HG03378 (cell line): ENCODE data around the gene DHX34.
"Not testable (repeated sequence)": the region's sequence is repeated elsewhere in the genome, so short reads cannot be mapped to it uniquely, and the experiment has no call there.

Experiments used
- ATAC-seq: cut with Tn5 transposase; IDR thresholded peaks from one replicate; pipeline ENCODE4 v1.9.1; 2021; ENCODE audit warnings: mild to moderate bottlenecking, moderate library complexity; ENCODE audit not compliant: unreplicated experiment

The DHX34 gene

GRCh38 chr19:47323872-47324271 is 25.2 kb upstream of the DHX34 start:
- no peak for ATAC-seq

- ATAC-seq = no peak
Observed at GRCh38 chr19:47324502-47324901, 24.6 kb upstream of the DHX34 start.

GRCh38 chr19:47330466-47330869 is 18.6 kb upstream of the DHX34 start:
- no peak for ATAC-seq

- ATAC-seq = no peak
Observed at GRCh38 chr19:47331490-47331889, 17.6 kb upstream of the DHX34 start.

DNA sequence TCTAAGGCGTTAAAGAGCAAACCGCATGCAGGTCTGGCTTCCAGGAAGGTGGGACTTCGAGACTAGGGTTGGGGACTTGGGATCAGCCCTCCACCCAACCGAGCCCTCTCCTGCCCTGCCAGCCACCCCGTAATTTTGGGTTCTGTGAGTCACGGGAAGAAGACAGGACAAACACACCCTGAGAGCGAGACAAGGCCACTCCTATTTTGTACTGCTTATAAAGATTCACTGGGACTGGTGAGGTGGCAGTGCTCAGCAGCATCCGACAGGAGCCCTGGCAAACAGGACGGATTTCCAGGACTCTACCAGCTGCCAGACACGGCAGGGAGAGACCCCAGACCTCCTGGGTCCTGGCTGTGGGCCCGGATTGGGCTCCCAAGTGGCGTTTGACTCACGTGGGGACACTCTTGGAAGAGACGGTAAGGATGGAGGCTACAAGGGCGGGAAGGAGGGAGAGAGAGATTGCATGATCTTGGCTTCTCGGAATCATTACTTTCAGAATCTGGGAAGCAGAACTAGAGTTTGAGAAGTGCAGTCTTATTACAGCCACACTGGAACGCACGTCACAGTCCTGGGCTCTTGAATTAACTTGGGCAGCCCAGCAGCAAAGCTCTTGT is 17.1 kb upstream of the DHX34 start, which contains the start of gene C5AR2:
TSS of gene C5AR2 (plus strand) at position 245 of the 617 bp plus-strand sequence. CDS start 8,625 bp downstream, outside the sequence.
- ATAC-seq = no peak

GRCh38 chr19:47336765-47337718 is 12.1 kb upstream of the DHX34 start:
- ATAC-seq = not testable (repeated sequence)

- ATAC-seq = no peak
Observed at GRCh38 chr19:47339196-47339880, 9.8 kb upstream of the DHX34 start.

GRCh38 chr19:47340477-47341208 is 8.5 kb upstream of the DHX34 start:
- ATAC-seq = no peak

GRCh38 chr19:47341734-47342133 is 7.4 kb upstream of the DHX34 start:
- no peak for ATAC-seq

DNA sequence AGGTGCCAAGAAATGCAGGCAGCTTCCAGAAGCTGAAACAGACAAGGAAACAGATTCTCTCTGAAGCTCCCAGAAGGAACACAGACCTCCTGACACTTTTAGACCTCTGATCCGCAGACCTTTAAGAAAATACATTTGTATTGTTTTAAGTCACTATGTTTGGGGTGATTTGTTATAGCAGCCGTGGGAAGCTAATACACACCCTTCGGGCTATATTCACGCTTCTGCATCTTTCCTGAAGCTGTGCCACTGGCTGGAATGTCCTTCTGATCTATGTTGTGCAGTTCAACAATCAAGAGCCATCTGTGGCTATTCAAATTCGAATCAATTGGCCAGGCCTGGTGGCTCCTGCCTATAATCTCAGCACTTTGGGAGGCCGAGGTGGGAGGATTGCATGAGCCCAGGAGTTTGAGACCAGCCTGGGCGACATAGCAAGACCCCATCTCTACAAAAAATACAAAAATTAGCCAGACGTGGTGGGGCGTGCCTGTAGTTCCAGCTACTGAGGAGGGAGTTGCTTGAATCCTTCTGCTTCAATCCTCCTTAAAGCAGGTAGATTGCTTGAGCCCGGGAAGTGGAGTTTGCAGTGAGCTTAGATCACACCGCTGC is 5.8 kb upstream of the DHX34 start:
- no peak for ATAC-seq

DNA sequence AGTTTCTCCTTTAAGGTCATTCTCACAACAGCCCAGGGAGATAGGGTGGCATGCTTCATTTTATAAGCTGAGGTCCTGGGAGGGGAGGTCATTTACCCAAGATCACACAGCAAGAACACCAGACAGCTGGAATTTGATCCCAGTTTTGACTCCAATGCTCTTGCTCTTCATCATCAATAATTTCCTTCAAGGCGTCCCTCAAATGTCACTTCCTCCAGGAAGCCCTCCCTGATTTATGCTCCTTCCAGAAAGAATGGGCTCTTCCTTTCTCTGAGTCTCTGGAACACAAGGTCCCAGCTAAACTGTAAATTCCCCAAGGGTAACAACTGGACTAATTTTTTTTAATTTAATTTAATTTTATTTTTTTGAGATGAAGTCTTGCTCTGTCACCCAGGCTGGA is 4.7 kb upstream of the DHX34 start:
- no peak for ATAC-seq

DNA sequence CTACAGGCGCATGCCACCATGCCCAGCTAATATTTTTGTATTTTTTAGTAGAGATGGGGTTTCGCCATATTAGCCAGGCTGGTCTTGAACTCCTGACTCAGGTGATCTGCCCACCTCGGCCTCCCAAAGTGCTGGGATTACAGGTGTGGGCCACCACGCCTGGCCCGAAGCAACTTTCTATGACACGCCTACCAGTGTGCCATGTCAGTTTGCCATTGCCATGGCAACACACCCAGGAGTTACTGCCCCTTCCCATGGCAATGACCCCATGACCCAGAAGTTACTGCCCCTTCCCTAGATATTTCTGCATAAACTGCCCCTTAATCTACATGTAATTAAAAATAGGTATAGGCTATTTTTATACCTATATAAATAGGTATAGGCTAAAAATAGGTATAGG is 3.1 kb upstream of the DHX34 start:
- not testable (repeated sequence) for ATAC-seq

GRCh38 chr19:47350630-47351029 is 1.5 kb downstream of the DHX34 start:
- no peak for ATAC-seq

- ATAC-seq = no peak
Observed at GRCh38 chr19:47351548-47351947, 2.4 kb downstream of the DHX34 start.

GRCh38 chr19:47352095-47352494 is 3.0 kb downstream of the DHX34 start:
- no peak for ATAC-seq

DNA sequence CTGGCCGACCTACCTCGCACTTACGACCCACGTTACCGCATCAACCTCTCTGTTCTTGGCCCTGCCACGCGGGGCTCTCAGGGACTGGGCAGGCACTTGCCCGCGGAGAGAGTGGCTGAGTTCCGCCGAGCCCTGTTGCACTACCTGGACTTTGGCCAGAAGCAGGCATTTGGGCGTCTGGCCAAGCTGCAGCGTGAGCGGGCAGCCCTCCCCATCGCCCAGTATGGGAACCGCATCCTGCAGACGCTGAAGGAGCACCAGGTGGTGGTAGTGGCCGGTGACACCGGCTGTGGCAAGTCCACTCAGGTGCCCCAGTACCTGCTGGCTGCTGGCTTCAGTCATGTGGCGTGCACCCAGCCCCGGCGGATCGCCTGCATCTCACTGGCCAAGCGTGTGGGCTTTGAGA is 4.2 kb downstream of the DHX34 start:
- no peak for ATAC-seq

GRCh38 chr19:47356900-47357299 is 7.8 kb downstream of the DHX34 start:
- no peak for ATAC-seq

- ATAC-seq = no peak
Observed at GRCh38 chr19:47357788-47358680, 8.9 kb downstream of the DHX34 start.

DNA sequence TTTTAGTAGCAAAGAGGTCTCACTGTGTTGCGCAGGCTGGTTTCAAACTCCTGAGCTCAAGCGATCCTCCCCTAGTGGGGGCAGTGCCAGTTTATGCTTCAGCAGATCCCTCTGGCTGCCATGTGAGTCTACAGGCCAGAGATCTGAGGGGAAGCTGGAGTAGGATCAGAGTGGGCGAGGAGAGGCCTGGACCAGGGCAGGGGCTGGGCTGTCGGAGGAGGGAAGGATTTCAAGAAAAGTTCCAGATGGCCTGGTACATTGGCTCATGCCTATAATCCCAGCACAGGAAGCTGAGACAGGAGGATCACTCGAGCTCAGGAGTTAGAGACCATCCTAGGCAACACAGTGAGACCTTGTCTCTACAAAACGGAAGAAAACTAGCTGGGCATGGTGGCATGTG is 9.8 kb downstream of the DHX34 start:
- no peak for ATAC-seq
